Heart left ventricle (tissue), 13 donors: ENCODE results near the gene HSPA9.

Source experiments
- POLR2A ChIP-seq, 2 donors: fragments of 450-650 bp; IDR thresholded peaks; one replicate each; pipeline ENCODE4 v1.6.1; 2017; ENCODE audit warnings: antibody characterized with exemption in 2 of 2, mild to moderate bottlenecking in 2 of 2, moderate library complexity in 2 of 2
- TF ChIP-seq, protein P1 (sequence below), 12 donors: fragments of 200-600 bp; sonication (generic) in 4 of 12; IDR thresholded peaks; one replicate each; pipeline versions ENCODE4 v1.5.0 to v1.8.0; 2018 to 2022; ENCODE audit warnings: antibody characterized with exemption in 12 of 12, mild to moderate bottlenecking in 5 of 12
- donor health status: ischemic (EF 13 %, LVEDD 7.1; RV severe dilation, severe dysfunction).
- donor health status: DM: no; HTN: yes; CAD: no.
- donor health status: DM: no; HTN: no; CAD: no.
- donor health status: ischemic (EF 25% LVEDD 6.9; RV normal size, moderate dysfunction).
- donor health status: ischemic (EF 25% LVEDD 5.7; RV mildly dilated, moderate dysfunction).
- donor health status: ischemic (EF 35%, LVEDD 5.7; RV mildly dilated, moderate dysfunction).
- donor health status: nonischemic (EF 11% LVEDD 7.7; RV severe dilation, severe dysfunction).
- donor health status: DM: yes; HTN: yes; CAD: no.
- donor health status: PGD.
- donor health status: ischemic (EF 29% LVEDD 5.4; RV normal size, mild dysfunction).
- donor health status: nonischemic (EF 23%, LVEDD 6.1; RV moderate dilation, normal function).

DNA sequence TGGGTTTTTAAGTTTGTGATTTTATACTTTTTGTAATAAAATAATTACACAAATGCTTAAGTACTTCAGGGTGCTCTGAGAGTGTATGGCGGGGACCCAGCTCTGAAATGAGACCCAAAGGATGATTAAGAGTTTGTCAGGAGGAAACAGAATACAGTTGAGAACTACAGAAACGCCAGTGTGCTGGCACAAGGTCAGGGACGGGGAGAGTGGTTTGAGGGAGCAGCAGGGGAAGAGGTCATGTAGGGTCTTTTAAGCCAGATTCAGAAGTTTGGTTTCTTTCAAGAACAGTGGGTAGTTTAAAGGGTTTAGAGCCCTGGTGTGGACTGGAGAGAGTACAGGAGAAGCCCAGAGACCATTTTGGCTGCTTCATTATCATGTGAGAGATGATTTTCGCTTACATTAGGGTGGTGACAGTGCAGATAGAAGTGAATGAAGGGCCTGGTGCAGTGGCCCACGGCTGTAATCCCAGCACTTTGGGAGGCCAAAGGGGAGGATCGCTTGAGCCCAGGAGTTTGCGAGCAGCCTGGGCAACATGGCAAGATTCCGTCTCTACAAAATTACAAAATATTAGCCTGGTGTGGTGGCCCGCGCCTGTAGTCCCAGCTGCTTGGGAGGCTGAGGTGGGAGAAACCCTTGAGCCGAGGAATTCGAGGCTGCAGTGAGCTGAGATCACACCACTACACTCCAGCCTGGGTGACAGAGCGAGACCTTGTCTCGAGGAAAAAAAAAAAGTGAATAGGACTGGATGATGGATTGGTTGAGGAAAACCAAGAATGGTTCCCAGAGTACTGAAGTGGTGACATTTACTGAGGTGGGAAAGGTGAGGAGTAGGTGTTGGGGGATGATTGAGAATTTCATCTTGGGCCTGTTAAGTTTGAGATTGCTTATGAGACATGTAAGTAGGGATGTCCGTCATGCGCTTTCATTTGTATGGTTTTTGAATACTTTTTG lies 30.7 kb downstream of the HSPA9 start:
- TF ChIP-seq, protein P1, sequence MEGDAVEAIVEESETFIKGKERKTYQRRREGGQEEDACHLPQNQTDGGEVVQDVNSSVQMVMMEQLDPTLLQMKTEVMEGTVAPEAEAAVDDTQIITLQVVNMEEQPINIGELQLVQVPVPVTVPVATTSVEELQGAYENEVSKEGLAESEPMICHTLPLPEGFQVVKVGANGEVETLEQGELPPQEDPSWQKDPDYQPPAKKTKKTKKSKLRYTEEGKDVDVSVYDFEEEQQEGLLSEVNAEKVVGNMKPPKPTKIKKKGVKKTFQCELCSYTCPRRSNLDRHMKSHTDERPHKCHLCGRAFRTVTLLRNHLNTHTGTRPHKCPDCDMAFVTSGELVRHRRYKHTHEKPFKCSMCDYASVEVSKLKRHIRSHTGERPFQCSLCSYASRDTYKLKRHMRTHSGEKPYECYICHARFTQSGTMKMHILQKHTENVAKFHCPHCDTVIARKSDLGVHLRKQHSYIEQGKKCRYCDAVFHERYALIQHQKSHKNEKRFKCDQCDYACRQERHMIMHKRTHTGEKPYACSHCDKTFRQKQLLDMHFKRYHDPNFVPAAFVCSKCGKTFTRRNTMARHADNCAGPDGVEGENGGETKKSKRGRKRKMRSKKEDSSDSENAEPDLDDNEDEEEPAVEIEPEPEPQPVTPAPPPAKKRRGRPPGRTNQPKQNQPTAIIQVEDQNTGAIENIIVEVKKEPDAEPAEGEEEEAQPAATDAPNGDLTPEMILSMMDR (IDR thresholded peaks at IDR 0.05) = no peak
- TF ChIP-seq POLR2A (IDR thresholded peaks at IDR 0.05) = no peak
